ENCODE measurements around the gene MCM7.

Gene MCM7

GRCh38 chr7:100126931-100127865 lies 26.0 kb upstream of the MCM7 start, which contains the start of gene MBLAC1:
Gene MBLAC1 (plus strand): TSS chr7:100126967. CDS start chr7:100127396, 429 bp downstream.
- Histone ChIP-seq H3K4me3 (ENCODE audit: insufficient read depth, low read length, poor library complexity, severe bottlenecking) (peak within 1 kb of the TSS; percentile 71), H2AFZ (ENCODE audit: low read depth, low read length, severe bottlenecking) (peak within 1 kb of the TSS; percentile 62), H3K36me3 (ENCODE audit: low read length) (no peaks in the 10 kb centered on the region), H3K9ac (ENCODE audit: low read length) (peak within 1 kb of the TSS; percentile 84), H3K4me2 (ENCODE audit: low read depth, low read length, poor library complexity, severe bottlenecking) (peak within 1 kb of the TSS; percentile 94), H3F3A (ENCODE audit: insufficient read depth) (peaks cover 31% of the 10 kb centered on the region), H3K27me3 (ENCODE audit: low read length) (no peaks in the 10 kb centered on the region), H3K27ac (ENCODE audit: low read depth, low read length) (peak within 1 kb of the TSS; percentile 92), H3K9me3 (ENCODE audit: insufficient read depth, low read length) (no peaks in the 10 kb centered on the region), H3K79me2 (ENCODE audit: insufficient read depth, low read length) (peaks cover 14% of the 10 kb centered on the region), H4K20me1 (ENCODE audit: low read depth, low read length) (no peaks in the 10 kb centered on the region), H3K9me2 (replicated peaks; ENCODE audit: insufficient read depth, low read length) (no peaks in the 10 kb centered on the region)
- TF ChIP-seq EZH2phosphoT487 (conservative IDR thresholded peaks at IDR 0.05; ENCODE audit: low read length) (no peak), CTCF (IDR thresholded peaks at IDR 0.05; ENCODE audit: insufficient read depth, low read length, poor library complexity, severe bottlenecking) (no peak)

- Histone ChIP-seq H3K79me2 (ENCODE audit: insufficient read depth, low read length) (peaks cover 14% of the 10 kb centered on the region), H3K36me3 (ENCODE audit: low read length) (no peaks in the 10 kb centered on the region), H3K4me3 (ENCODE audit: insufficient read depth, low read length, poor library complexity, severe bottlenecking) (peak overlapping the region; percentile 71), H2AFZ (ENCODE audit: low read depth, low read length, severe bottlenecking) (peak overlapping the region; percentile 62), H3K27ac (ENCODE audit: low read depth, low read length) (peak overlapping the region; percentile 92), H3F3A (ENCODE audit: insufficient read depth) (peaks cover 31% of the 10 kb centered on the region), H3K9me3 (ENCODE audit: insufficient read depth, low read length) (no peaks in the 10 kb centered on the region), H3K9ac (ENCODE audit: low read length) (peak overlapping the region; percentile 84), H3K27me3 (ENCODE audit: low read length) (no peaks in the 10 kb centered on the region), H3K9me2 (replicated peaks; ENCODE audit: insufficient read depth, low read length) (no peaks in the 10 kb centered on the region), H3K4me2 (ENCODE audit: low read depth, low read length, poor library complexity, severe bottlenecking) (peak overlapping the region; percentile 94), H4K20me1 (ENCODE audit: low read depth, low read length) (no peaks in the 10 kb centered on the region)
- TF ChIP-seq EZH2phosphoT487 (conservative IDR thresholded peaks at IDR 0.05; ENCODE audit: low read length) = no peak
- TF ChIP-seq CTCF (IDR thresholded peaks at IDR 0.05; ENCODE audit: insufficient read depth, low read length, poor library complexity, severe bottlenecking) = no peak
Measured at GRCh38 chr7:100126239-100126930, 25.2 kb upstream of the MCM7 start.

- peak overlapping the region; percentile 4; the same call in 1 of the 2 replicates for H3K9ac ChIP-seq (ENCODE audit: low read length)
- no peak overlapping the region for H2AFZ ChIP-seq (ENCODE audit: low read depth, low read length, severe bottlenecking)
- TF ChIP-seq CTCF (IDR thresholded peaks at IDR 0.05; ENCODE audit: insufficient read depth, low read length, poor library complexity, severe bottlenecking) (no peak), EZH2phosphoT487 (conservative IDR thresholded peaks at IDR 0.05; ENCODE audit: low read length) (no peak)
Measured at GRCh38 chr7:100124301-100125230, 23.4 kb upstream of the MCM7 start.

More at GRCh38 chr7:100124301-100125230, 23.4 kb upstream of the MCM7 start:
- Histone ChIP-seq H3K36me3 (ENCODE audit: low read length) (no peaks in the 10 kb centered on the region), H3K4me2 (ENCODE audit: low read depth, low read length, poor library complexity, severe bottlenecking) (peak overlapping the region; percentile 94), H3K9me3 (ENCODE audit: insufficient read depth, low read length) (no peaks in the 10 kb centered on the region), H3K4me3 (ENCODE audit: insufficient read depth, low read length, poor library complexity, severe bottlenecking) (no peak overlapping the region), H3K79me2 (ENCODE audit: insufficient read depth, low read length) (peaks cover 14% of the 10 kb centered on the region), H3F3A (ENCODE audit: insufficient read depth) (peaks cover 40% of the 10 kb centered on the region), H4K20me1 (ENCODE audit: low read depth, low read length) (no peaks in the 10 kb centered on the region), H3K9me2 (replicated peaks; ENCODE audit: insufficient read depth, low read length) (no peaks in the 10 kb centered on the region), H3K27me3 (ENCODE audit: low read length) (no peaks in the 10 kb centered on the region), H3K27ac (ENCODE audit: low read depth, low read length) (peak overlapping the region; percentile 28)

All from SU-DHL-6 (cell line).